Spleen (tissue), 11 donors: ENCODE measurements around the gene BGLAP. TPM values are rescaled to one million over a fixed set of nuclear protein-coding genes. Genes with fewer than 3 reads are reported as not detected.
A peak's percentile ranks its signal among the peaks of the same experiment; 100 is the strongest.

ENCODE experiments used
- DNase-seq: peaks from one replicate; pipeline ENCODE4 v3.0.0-alpha.2; 2020
- H3K27ac ChIP-seq, 8 donors: fragments of 200-600 bp; sonication (generic) in 7 of 8; 1 replicate in 4 of 8; 2 replicates in 4 of 8; pipeline versions ENCODE4 v1.5.0 to v1.8.0; 2016 to 2021; ENCODE audit warnings: inconsistent platforms in 4 of 8, mild to moderate bottlenecking in 4 of 8, moderate library complexity in 1 of 8
- H3K27me3 ChIP-seq, 7 donors: fragments of 200-600 bp; sonication (generic) in 6 of 7; replicated peaks in 1 of 7; 1 replicate in 4 of 7; 2 replicates in 3 of 7; pipeline versions ENCODE4 v1.5.0 to v1.8.0; 2016 to 2021; ENCODE audit warnings: inconsistent platforms in 3 of 7, mild to moderate bottlenecking in 1 of 7
- H3K36me3 ChIP-seq, 6 donors: fragments of 200-600 bp; sonication (generic) in 5 of 6; 1 replicate in 4 of 6; 2 replicates in 2 of 6; pipeline versions ENCODE4 v1.5.0 to v1.8.0; 2016 to 2021; ENCODE audit warnings: inconsistent platforms in 2 of 6
- H3K4me1 ChIP-seq, 6 donors: fragments of 200-600 bp; sonication (generic) in 5 of 6; 1 replicate in 3 of 6; 2 replicates in 3 of 6; pipeline versions ENCODE4 v1.5.0 to v1.8.0; 2016 to 2021; ENCODE audit warnings: inconsistent platforms in 3 of 6
- H3K4me3 ChIP-seq, 8 donors: fragments of 200-600 bp; sonication (generic) in 7 of 8; 1 replicate in 4 of 8; 2 replicates in 4 of 8; pipeline versions ENCODE4 v1.5.0 to v1.8.0; 2016 to 2021; ENCODE audit warnings: inconsistent platforms in 4 of 8, mild to moderate bottlenecking in 4 of 8, moderate library complexity in 2 of 8
- H3K9me3 ChIP-seq, 8 donors: fragments of 200-600 bp; sonication (generic) in 7 of 8; 1 replicate in 4 of 8; 2 replicates in 4 of 8; pipeline versions ENCODE4 v1.5.0 to v1.8.0; 2016 to 2021; ENCODE audit warnings: inconsistent platforms in 4 of 8
- CTCF ChIP-seq, 11 experiments: fragments of 200-600 bp in 7 of 11; fragments of 450-650 bp in 4 of 11; sonication (generic) in 4 of 11; IDR thresholded peaks in 8 of 11; conservative IDR thresholded peaks in 3 of 11; 1 replicate in 7 of 11; 2 replicates in 4 of 11; pipeline versions ENCODE4 v1.4.0 to v1.8.0; 2016 to 2021; ENCODE audit warnings: antibody characterized with exemption in 11 of 11, inconsistent platforms in 4 of 11, mild to moderate bottlenecking in 1 of 11
- POLR2A ChIP-seq, 3 donors: fragments of 450-650 bp; IDR thresholded peaks; one replicate each; pipeline ENCODE4 v1.5.1; 2017; ENCODE audit warnings: antibody characterized with exemption in 3 of 3, mild to moderate bottlenecking in 1 of 3
- POLR2AphosphoS5 ChIP-seq, 3 donors: sonication (generic); formaldehyde crosslinking; IDR thresholded peaks; one replicate each; pipeline ENCODE4 v1.5.1; 2017; ENCODE audit warnings: antibody characterized with exemption in 3 of 3
- WGBS, 5 donors: extraction: QIAGEN DNeasy Blood & Tissue Kit in 3 of 5; methylation state at CpG; one replicate each; pipeline versions ENCODE4 v1.1.5 to v1.1.7; 2013 to 2018; 5-methylcytosine and 5-hydroxymethylcytosine counted together
- intact Hi-C: fragments of 100-400 bp; cut with DNase I; formaldehyde crosslinking; loops from one replicate; pipeline ENCODE4 v1.15.0; 2023; ENCODE audit warnings: low total_unique reads
- polyA plus RNA-seq, 3 donors: library from polyadenylated mRNA; stranded (reverse); fragments of 200-250 nt; gene quantifications; one replicate each; pipeline ENCODE4 v1.2.1, GENCODE V29; 2013
- total RNA-seq, 7 donors: library from RNA; depleted of rRNA in 3 of 7; stranded (reverse); fragments of >200 nt in 3 of 7; fragmentation: NEBNext Ultra II Directional in 4 of 7; extraction: Animal tissue kit (Norgen Biotek cat#: 25700) in 4 of 7; gene quantifications; one replicate each; pipeline versions ENCODE4 v1.1.0 to v1.2.1, GENCODE V29; 2016 to 2021
- donor health status: healthy with polysubstance abuse.
- donor health status: DM: no; HTN: no; CAD: no; lungs with moderate emphysema.
- donor health status: DM: no; HTN: no; CAD: no.
- donor health status: Bipolar disorder and iron deficiency.
- donor health status: healthy.
- donor health status: DM: no; HTN: no; CAD: no.
- donor health status: DM: yes; HTN: yes; CAD: no.

BGLAP gene
- total and polyA plus RNA-seq, 10 donors, result 1.7 to 6.0 (median 2.4) TPM

DNA sequence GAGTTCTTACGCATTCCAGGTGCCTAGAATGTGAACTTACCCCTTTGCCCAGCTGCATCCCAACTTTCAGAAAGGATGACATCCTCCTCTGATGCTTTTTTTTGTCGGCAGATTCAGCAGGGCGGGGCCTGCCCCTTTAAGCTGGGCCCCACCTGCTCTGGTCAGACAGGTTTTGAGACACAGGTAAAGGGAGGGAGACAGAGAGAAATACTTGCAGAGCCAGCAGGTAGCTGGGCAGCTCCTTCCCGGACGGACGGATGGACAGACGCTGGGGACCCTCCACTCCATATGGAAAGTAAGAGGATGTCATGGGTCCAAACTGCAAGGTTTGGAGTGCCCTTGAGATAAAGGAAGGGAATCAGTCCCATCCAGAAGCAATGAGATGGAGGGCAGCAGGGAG, 42.1 kb downstream of the BGLAP start, which contains the start of gene TMEM79:
Gene TMEM79, plus strand, starts transcription at position 214 of the 400 bp plus-strand sequence. CDS start 902 bp downstream, outside the sequence.
- intact Hi-C loops, result no loop called here
- Histone ChIP-seq H3K36me3 (peaks cover 0 to 52% (median 21%) of the 10 kb centered on the region in 6 donors), H3K27ac (peak within 1 kb of the TSS; percentile 90 to 97 (median 94)), H3K4me1 (peaks cover 14 to 58% (median 41%) of the 10 kb centered on the region in 6 donors), H3K27me3 (no peaks in the 10 kb centered on the region), H3K9me3 (no peaks in the 10 kb centered on the region), H3K4me3 (peak within 1 kb of the TSS; percentile 62 to 87 (median 72))
- DNase-seq, result peak; percentile 9
- 93 to 97% (median 96%) methylated on average over 7 of the region's 7 CpGs for WGBS, 5 donors
- no peak for TF ChIP-seq CTCF (IDR thresholded peaks at IDR 0.05 in 8 of 11, conservative IDR thresholded peaks at IDR 0.05 in 3 of 11)
- TF ChIP-seq POLR2A (IDR thresholded peaks at IDR 0.05), result no peak
- no peak for TF ChIP-seq POLR2AphosphoS5 (IDR thresholded peaks at IDR 0.05)

DNA sequence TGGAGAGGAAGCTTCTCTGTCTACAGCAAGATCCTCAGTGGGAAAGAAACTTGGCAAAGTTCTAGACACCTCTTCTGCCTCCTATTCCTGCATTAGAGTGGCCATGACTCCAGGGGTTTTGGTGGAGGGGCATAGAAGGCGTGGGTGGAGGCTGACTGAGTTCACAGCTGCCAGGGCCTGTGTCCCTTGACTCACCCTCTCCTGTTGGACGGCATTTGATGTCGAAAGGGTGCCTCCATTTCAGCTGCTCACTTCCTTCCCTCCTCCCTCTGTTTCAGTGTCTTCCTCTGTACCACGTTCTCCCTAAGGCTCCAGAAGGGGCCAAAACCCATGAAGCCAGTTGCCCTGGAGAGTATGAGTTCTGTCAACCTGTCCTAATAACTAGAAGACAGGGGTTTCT, 42.8 kb downstream of the BGLAP start:
- Histone ChIP-seq H3K27me3 (no peaks in the 10 kb centered on the region), H3K9me3 (no peaks in the 10 kb centered on the region), H3K4me1 (peaks cover 14 to 52% (median 40%) of the 10 kb centered on the region in 6 donors), H3K36me3 (peaks cover 0 to 52% (median 22%) of the 10 kb centered on the region in 6 donors), H3K27ac (peak overlapping the region in 1 of 8 donors; percentile 26), H3K4me3 (no peak overlapping the region)
- TF ChIP-seq POLR2AphosphoS5 (IDR thresholded peaks at IDR 0.05) (no peak), POLR2A (IDR thresholded peaks at IDR 0.05) (no peak), CTCF (IDR thresholded peaks at IDR 0.05 in 8 of 11, conservative IDR thresholded peaks at IDR 0.05 in 3 of 11) (no peak)
- peak; percentile 44 for DNase-seq
- whole genome bisulfite sequencing, 5 donors, result 47 to 69% (median 62%) methylated on average over 4 of the region's 4 CpGs
- intact Hi-C loops, result no loop called here

- Histone ChIP-seq H3K27ac (no peak overlapping the region), H3K9me3 (no peaks in the 10 kb centered on the region), H3K4me1 (peaks cover 14 to 46% (median 37%) of the 10 kb centered on the region in 6 donors), H3K36me3 (peaks cover 0 to 53% (median 22%) of the 10 kb centered on the region in 6 donors), H3K4me3 (no peak overlapping the region), H3K27me3 (no peaks in the 10 kb centered on the region)
- intact Hi-C loops, result no loop called here
- no peak for TF ChIP-seq CTCF (IDR thresholded peaks at IDR 0.05 in 8 of 11, conservative IDR thresholded peaks at IDR 0.05 in 3 of 11)
- TF ChIP-seq POLR2AphosphoS5 (IDR thresholded peaks at IDR 0.05), result no peak
- TF ChIP-seq POLR2A (IDR thresholded peaks at IDR 0.05), result no peak
- peak; percentile 73 for DNase-seq
- 91 to 98% (median 96%) methylated on average over 10 to 21 of the region's 21 CpGs for WGBS, 5 donors
These were observed 43.5 kb downstream of the BGLAP start for GRCh38 chr1:156285437-156285836.

DNA sequence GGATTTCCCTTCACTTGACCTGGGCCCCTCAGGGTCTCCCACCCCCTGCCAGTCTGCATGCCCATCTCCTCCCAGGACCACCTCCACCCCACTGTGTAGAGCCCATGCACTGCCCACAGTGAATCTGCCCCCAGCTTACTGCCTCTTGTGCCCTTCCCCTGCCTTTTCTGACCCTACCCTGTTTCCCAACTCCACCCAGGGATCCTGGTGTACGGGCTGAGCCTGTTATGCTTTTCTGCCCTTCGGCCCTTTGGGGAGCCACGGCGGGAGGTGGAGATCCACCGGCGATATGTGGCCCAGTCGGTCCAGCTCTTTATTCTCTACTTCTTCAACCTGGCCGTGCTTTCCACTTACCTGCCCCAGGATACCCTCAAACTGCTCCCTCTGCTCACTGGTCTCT, 44.1 kb downstream of the BGLAP start:
- DNase-seq, result no peak
- Histone ChIP-seq H3K27ac (no peak overlapping the region), H3K4me1 (peaks cover 15 to 46% (median 32%) of the 10 kb centered on the region in 6 donors), H3K27me3 (no peaks in the 10 kb centered on the region), H3K9me3 (no peaks in the 10 kb centered on the region), H3K36me3 (peaks cover 0 to 54% (median 22%) of the 10 kb centered on the region in 6 donors), H3K4me3 (no peak overlapping the region)
- 89 to 98% (median 94%) methylated on average over 8 of the region's 8 CpGs for WGBS, 5 donors
- TF ChIP-seq POLR2AphosphoS5 (IDR thresholded peaks at IDR 0.05) (no peak), CTCF (IDR thresholded peaks at IDR 0.05 in 8 of 11, conservative IDR thresholded peaks at IDR 0.05 in 3 of 11) (no peak), POLR2A (IDR thresholded peaks at IDR 0.05) (no peak)
- intact Hi-C loops, result no loop called here
